ENCODE results near the gene PCNX2.

The PCNX2 gene

GRCh38 chr1:233295237-233295974, at the start of gene PCNX2:
TSS of gene PCNX2 (minus strand) at chr1:233295725. CDS start at chr1:233295478, 247 bp downstream.
- Histone ChIP-seq H3K9ac (ENCODE audit: low read length) (peak within 1 kb of the TSS; percentile 48), H3K4me1 (ENCODE audit: control insufficient read depth, insufficient read depth, low read length) (no peaks in the 10 kb centered on the region), H3K36me3 (ENCODE audit: control insufficient read depth, insufficient read depth, low read length) (no peaks in the 10 kb centered on the region), H3K27me3 (ENCODE audit: control insufficient read depth, insufficient read depth, low read length) (no peaks in the 10 kb centered on the region), H3K9me3 (ENCODE audit: control insufficient read depth, low read length) (no peaks in the 10 kb centered on the region), H3K4me3 (ENCODE audit: low read length) (peak within 1 kb of the TSS; percentile 25)

GRCh38 chr1:233343262-233343661, 47.7 kb upstream of the PCNX2 start:
- H3K27me3 ChIP-seq (ENCODE audit: control insufficient read depth, insufficient read depth, low read length) = no peaks in the 10 kb centered on the region
- no peaks in the 10 kb centered on the region for H3K36me3 ChIP-seq (ENCODE audit: control insufficient read depth, insufficient read depth, low read length)

GRCh38 chr1:233342086-233342485, 46.6 kb upstream of the PCNX2 start:
- Histone ChIP-seq H3K27me3 (ENCODE audit: control insufficient read depth, insufficient read depth, low read length) (no peaks in the 10 kb centered on the region), H3K9ac (ENCODE audit: low read length) (no peak overlapping the region), H3K4me3 (ENCODE audit: low read length) (no peak overlapping the region), H3K36me3 (ENCODE audit: control insufficient read depth, insufficient read depth, low read length) (no peaks in the 10 kb centered on the region), H3K4me1 (ENCODE audit: control insufficient read depth, insufficient read depth, low read length) (peaks cover 8% of the 10 kb centered on the region), H3K9me3 (ENCODE audit: control insufficient read depth, low read length) (no peaks in the 10 kb centered on the region)

More at GRCh38 chr1:233343262-233343661, 47.7 kb upstream of the PCNX2 start:
- Histone ChIP-seq H3K9me3 (ENCODE audit: control insufficient read depth, low read length) (no peaks in the 10 kb centered on the region), H3K4me3 (ENCODE audit: low read length) (no peak overlapping the region), H3K9ac (ENCODE audit: low read length) (no peak overlapping the region), H3K4me1 (ENCODE audit: control insufficient read depth, insufficient read depth, low read length) (peaks cover 8% of the 10 kb centered on the region)

- Histone ChIP-seq H3K9ac (ENCODE audit: low read length) (no peak overlapping the region), H3K36me3 (ENCODE audit: control insufficient read depth, insufficient read depth, low read length) (no peaks in the 10 kb centered on the region), H3K9me3 (ENCODE audit: control insufficient read depth, low read length) (no peaks in the 10 kb centered on the region), H3K27me3 (ENCODE audit: control insufficient read depth, insufficient read depth, low read length) (no peaks in the 10 kb centered on the region), H3K4me3 (ENCODE audit: low read length) (no peak overlapping the region), H3K4me1 (ENCODE audit: control insufficient read depth, insufficient read depth, low read length) (peaks cover 8% of the 10 kb centered on the region)
These were observed 45.5 kb upstream of the PCNX2 start for GRCh38 chr1:233340966-233341516.

GRCh38 chr1:233340031-233340555, 44.6 kb upstream of the PCNX2 start:
- Histone ChIP-seq H3K36me3 (ENCODE audit: control insufficient read depth, insufficient read depth, low read length) (no peaks in the 10 kb centered on the region), H3K27me3 (ENCODE audit: control insufficient read depth, insufficient read depth, low read length) (no peaks in the 10 kb centered on the region), H3K9me3 (ENCODE audit: control insufficient read depth, low read length) (no peaks in the 10 kb centered on the region), H3K4me1 (ENCODE audit: control insufficient read depth, insufficient read depth, low read length) (peaks cover 8% of the 10 kb centered on the region), H3K4me3 (ENCODE audit: low read length) (no peak overlapping the region), H3K9ac (ENCODE audit: low read length) (no peak overlapping the region)

- H3K36me3 ChIP-seq (ENCODE audit: control insufficient read depth, insufficient read depth, low read length) = no peaks in the 10 kb centered on the region
These were observed 42.6 kb upstream of the PCNX2 start for GRCh38 chr1:233338102-233338501.

GRCh38 chr1:233337505-233337904, 42.0 kb upstream of the PCNX2 start:
- no peak overlapping the region for H3K4me3 ChIP-seq (ENCODE audit: low read length)
- H3K27me3 ChIP-seq (ENCODE audit: control insufficient read depth, insufficient read depth, low read length) = no peaks in the 10 kb centered on the region
- H3K36me3 ChIP-seq (ENCODE audit: control insufficient read depth, insufficient read depth, low read length) = no peaks in the 10 kb centered on the region
- peaks cover 5% of the 10 kb centered on the region for H3K4me1 ChIP-seq (ENCODE audit: control insufficient read depth, insufficient read depth, low read length)
- no peak overlapping the region for H3K9ac ChIP-seq (ENCODE audit: low read length)
- no peaks in the 10 kb centered on the region for H3K9me3 ChIP-seq (ENCODE audit: control insufficient read depth, low read length)

More at GRCh38 chr1:233338102-233338501, 42.6 kb upstream of the PCNX2 start:
- no peak overlapping the region for H3K9ac ChIP-seq (ENCODE audit: low read length)
- H3K27me3 ChIP-seq (ENCODE audit: control insufficient read depth, insufficient read depth, low read length) = no peaks in the 10 kb centered on the region
- H3K4me1 ChIP-seq (ENCODE audit: control insufficient read depth, insufficient read depth, low read length) = peaks cover 5% of the 10 kb centered on the region
- H3K9me3 ChIP-seq (ENCODE audit: control insufficient read depth, low read length) = no peaks in the 10 kb centered on the region
- no peak overlapping the region for H3K4me3 ChIP-seq (ENCODE audit: low read length)

GRCh38 chr1:233336554-233337456, 41.3 kb upstream of the PCNX2 start:
- Histone ChIP-seq H3K36me3 (ENCODE audit: control insufficient read depth, insufficient read depth, low read length) (no peaks in the 10 kb centered on the region), H3K27me3 (ENCODE audit: control insufficient read depth, insufficient read depth, low read length) (no peaks in the 10 kb centered on the region), H3K4me3 (ENCODE audit: low read length) (no peak overlapping the region), H3K4me1 (ENCODE audit: control insufficient read depth, insufficient read depth, low read length) (peaks cover 5% of the 10 kb centered on the region), H3K9me3 (ENCODE audit: control insufficient read depth, low read length) (no peaks in the 10 kb centered on the region), H3K9ac (ENCODE audit: low read length) (no peak overlapping the region)

- no peaks in the 10 kb centered on the region for H3K27me3 ChIP-seq (ENCODE audit: control insufficient read depth, insufficient read depth, low read length)
- no peaks in the 10 kb centered on the region for H3K36me3 ChIP-seq (ENCODE audit: control insufficient read depth, insufficient read depth, low read length)
- H3K4me3 ChIP-seq (ENCODE audit: low read length) = no peak overlapping the region
- H3K4me1 ChIP-seq (ENCODE audit: control insufficient read depth, insufficient read depth, low read length) = peaks cover 5% of the 10 kb centered on the region
- no peak overlapping the region for H3K9ac ChIP-seq (ENCODE audit: low read length)
- H3K9me3 ChIP-seq (ENCODE audit: control insufficient read depth, low read length) = no peaks in the 10 kb centered on the region
These were observed 38.6 kb upstream of the PCNX2 start for GRCh38 chr1:233334092-233334491.

- Histone ChIP-seq H3K9ac (ENCODE audit: low read length) (no peak overlapping the region), H3K4me1 (ENCODE audit: control insufficient read depth, insufficient read depth, low read length) (no peaks in the 10 kb centered on the region), H3K27me3 (ENCODE audit: control insufficient read depth, insufficient read depth, low read length) (no peaks in the 10 kb centered on the region), H3K36me3 (ENCODE audit: control insufficient read depth, insufficient read depth, low read length) (no peaks in the 10 kb centered on the region), H3K4me3 (ENCODE audit: low read length) (no peak overlapping the region), H3K9me3 (ENCODE audit: control insufficient read depth, low read length) (no peaks in the 10 kb centered on the region)
These were observed 37.6 kb upstream of the PCNX2 start for GRCh38 chr1:233333086-233333485.

GRCh38 chr1:233331676-233332519, 36.4 kb upstream of the PCNX2 start:
- no peak overlapping the region for H3K9ac ChIP-seq (ENCODE audit: low read length)
- H3K27me3 ChIP-seq (ENCODE audit: control insufficient read depth, insufficient read depth, low read length) = no peaks in the 10 kb centered on the region
- no peaks in the 10 kb centered on the region for H3K9me3 ChIP-seq (ENCODE audit: control insufficient read depth, low read length)
- H3K4me1 ChIP-seq (ENCODE audit: control insufficient read depth, insufficient read depth, low read length) = peaks cover 1% of the 10 kb centered on the region
- no peak overlapping the region for H3K4me3 ChIP-seq (ENCODE audit: low read length)
- no peaks in the 10 kb centered on the region for H3K36me3 ChIP-seq (ENCODE audit: control insufficient read depth, insufficient read depth, low read length)

Data from mucosa of stomach (tissue), 1 donor.